ENCODE measurements around the gene FOSB. TPM values are rescaled to one million over a fixed set of nuclear protein-coding genes. Genes with fewer than 3 reads are reported as not detected.
A peak's percentile ranks its signal among the peaks of the same experiment; 100 is the strongest.

Gene FOSB
- 0.26 and 0.45 TPM in 2 replicates for total RNA-seq
- long read RNA-seq = 0 reads

DNA sequence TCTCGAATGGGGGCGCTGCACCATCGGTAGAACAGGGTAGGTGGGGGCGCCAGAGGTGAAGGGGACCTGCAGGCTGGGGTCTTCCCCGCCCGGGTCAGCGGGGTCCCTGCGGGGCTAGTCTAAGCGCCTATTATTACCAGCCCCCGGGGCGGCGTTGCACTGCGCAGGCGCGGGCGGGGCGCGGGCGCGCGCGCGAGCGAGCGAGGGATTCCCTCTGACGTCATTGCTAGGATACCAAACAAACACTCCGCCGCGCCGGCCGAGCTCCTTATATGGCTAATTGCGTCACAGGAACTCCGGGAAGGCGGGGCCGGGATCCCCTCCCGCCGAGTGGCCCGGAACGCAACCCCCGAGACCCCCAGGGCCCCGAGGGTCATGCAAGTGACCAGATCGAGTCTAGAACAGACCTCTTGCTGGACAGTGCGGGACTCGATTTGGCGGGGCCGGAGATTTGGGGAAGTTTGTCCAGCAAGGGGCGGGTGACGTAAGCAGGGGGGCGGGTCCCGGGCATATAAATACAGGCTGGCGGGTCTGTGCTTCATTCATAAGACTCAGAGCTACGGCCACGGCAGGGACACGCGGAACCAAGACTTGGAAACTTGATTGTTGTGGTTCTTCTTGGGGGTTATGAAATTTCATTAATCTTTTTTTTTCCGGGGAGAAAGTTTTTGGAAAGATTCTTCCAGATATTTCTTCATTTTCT is at the start of gene FOSB:
TSS of gene FOSB (plus strand) at position 541 of the 703 bp plus-strand sequence. CDS start 591 bp downstream, outside the sequence.
- Mint-ChIP-seq H3K27me3 (ENCODE audit: low read depth) (peaks cover 38% of the 10 kb centered on the region), H3K4me3 (peak within 1 kb of the TSS; percentile 89), H3K9me3 (no peaks in the 10 kb centered on the region), H3K4me1 (peaks cover 23% of the 10 kb centered on the region), H3K27ac (ENCODE audit: unreplicated experiment) (peak within 1 kb of the TSS; percentile 97), H3K36me3 (ENCODE audit: low read depth) (no peaks in the 10 kb centered on the region)
- TF ChIP-seq CTCF (conservative IDR thresholded peaks at IDR 0.05) = no peak
- peak; percentile 92 for DNase-seq (ENCODE audit: low read depth, low spot score)

GRCh38 chr19:45418802-45419201 is 49.0 kb upstream of the FOSB start:
- H3K4me3 Mint-ChIP-seq = peak overlapping the region; percentile 66
- no peaks in the 10 kb centered on the region for H3K27me3 Mint-ChIP-seq (ENCODE audit: low read depth)
- peaks cover 17% of the 10 kb centered on the region for H3K4me1 Mint-ChIP-seq
- H3K9me3 Mint-ChIP-seq = no peaks in the 10 kb centered on the region
- peaks cover 2% of the 10 kb centered on the region for H3K36me3 Mint-ChIP-seq (ENCODE audit: low read depth)
- TF ChIP-seq CTCF (conservative IDR thresholded peaks at IDR 0.05) = no peak
- H3K27ac Mint-ChIP-seq (ENCODE audit: unreplicated experiment) = no peak overlapping the region
- DNase-seq (ENCODE audit: low read depth, low spot score) = no peak

DNA sequence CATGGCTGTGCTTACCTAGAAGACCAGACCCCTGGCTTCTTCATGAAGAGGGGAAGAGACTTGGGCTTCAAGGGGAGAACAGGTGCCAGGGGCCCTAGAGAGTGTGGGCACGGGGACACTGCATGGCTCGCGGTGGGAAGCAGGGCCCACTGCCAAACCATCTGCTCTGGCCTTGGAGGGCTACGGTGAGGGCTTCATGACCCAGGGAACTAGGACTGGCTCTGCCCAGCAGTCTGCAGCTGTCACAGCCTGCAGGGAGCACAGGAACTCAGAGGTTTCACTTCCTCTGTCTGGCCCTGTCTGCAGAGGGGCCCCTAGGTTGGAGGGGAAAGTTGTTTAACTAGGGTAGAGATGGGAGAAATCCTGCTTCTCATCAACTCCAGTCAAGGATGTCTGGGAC is 48.4 kb upstream of the FOSB start:
- Mint-ChIP-seq H3K27me3 (ENCODE audit: low read depth) (no peaks in the 10 kb centered on the region), H3K4me3 (no peak overlapping the region), H3K36me3 (ENCODE audit: low read depth) (no peaks in the 10 kb centered on the region), H3K27ac (ENCODE audit: unreplicated experiment) (no peak overlapping the region), H3K4me1 (peaks cover 23% of the 10 kb centered on the region), H3K9me3 (no peaks in the 10 kb centered on the region)
- DNase-seq (ENCODE audit: low read depth, low spot score) = no peak
- TF ChIP-seq CTCF (conservative IDR thresholded peaks at IDR 0.05) = no peak

GRCh38 chr19:45419895-45420294 is 47.9 kb upstream of the FOSB start:
- Mint-ChIP-seq H3K9me3 (no peaks in the 10 kb centered on the region), H3K27me3 (ENCODE audit: low read depth) (no peaks in the 10 kb centered on the region), H3K4me3 (no peak overlapping the region), H3K4me1 (peaks cover 28% of the 10 kb centered on the region), H3K27ac (ENCODE audit: unreplicated experiment) (no peak overlapping the region), H3K36me3 (ENCODE audit: low read depth) (no peaks in the 10 kb centered on the region)
- TF ChIP-seq CTCF (conservative IDR thresholded peaks at IDR 0.05) = no peak
- no peak for DNase-seq (ENCODE audit: low read depth, low spot score)

DNA sequence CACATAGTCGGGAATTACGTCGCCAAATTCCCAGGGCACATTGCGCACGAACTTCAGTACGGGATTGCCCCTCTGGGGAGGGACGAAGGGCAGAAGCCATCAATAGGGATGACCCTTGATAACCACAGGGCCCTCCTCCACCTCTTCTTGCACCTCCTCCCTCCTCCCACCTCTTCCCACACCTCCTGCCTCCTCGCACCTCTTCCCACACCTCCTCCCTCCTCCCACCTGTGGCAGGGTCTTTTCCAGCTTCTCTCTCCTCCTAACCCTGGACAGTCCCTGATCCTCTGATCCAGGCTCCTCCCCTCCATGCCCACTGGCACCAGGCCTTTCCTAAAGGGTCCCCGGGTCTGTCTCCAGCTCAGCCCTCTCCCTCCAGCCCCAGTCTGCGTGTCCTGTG is 47.4 kb upstream of the FOSB start:
- H3K4me3 Mint-ChIP-seq = no peak overlapping the region
- DNase-seq (ENCODE audit: low read depth, low spot score) = no peak

More for the DNA sequence above, 47.4 kb upstream of the FOSB start:
- no peak for TF ChIP-seq CTCF (conservative IDR thresholded peaks at IDR 0.05)
- no peaks in the 10 kb centered on the region for H3K36me3 Mint-ChIP-seq (ENCODE audit: low read depth)
- H3K9me3 Mint-ChIP-seq = no peaks in the 10 kb centered on the region
- H3K27me3 Mint-ChIP-seq (ENCODE audit: low read depth) = no peaks in the 10 kb centered on the region
- H3K4me1 Mint-ChIP-seq = peaks cover 28% of the 10 kb centered on the region
- no peak overlapping the region for H3K27ac Mint-ChIP-seq (ENCODE audit: unreplicated experiment)

Data from neural crest cell (in vitro differentiated cells).